Measurements from ENCODE around the gene RNF157. TPM values are rescaled to one million over a fixed set of nuclear protein-coding genes. Genes with fewer than 3 reads are reported as not detected.

Gene RNF157
- total RNA-seq, 1 experiment from 2014 or later, result 4.0 TPM

DNA sequence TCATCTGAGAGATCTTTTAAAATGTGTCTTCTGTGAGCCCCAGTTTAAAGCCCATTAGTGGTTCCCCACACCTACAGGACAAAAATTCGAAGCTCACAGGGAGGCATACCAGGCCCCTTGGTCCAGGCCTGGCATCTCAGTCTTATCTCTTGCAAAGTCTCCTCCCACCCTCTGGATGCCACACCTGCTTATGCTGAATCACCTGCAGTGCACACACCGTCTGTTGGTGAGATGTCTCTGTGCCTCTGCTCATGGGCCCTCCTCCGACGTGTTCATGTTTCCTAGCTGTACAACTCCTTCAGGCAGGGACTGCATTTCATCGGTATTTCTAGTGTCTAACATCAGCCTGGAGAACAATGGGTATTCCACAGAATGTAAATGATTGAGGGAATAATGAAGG, 41.6 kb downstream of the RNF157 start:
- ChIA-PET POLR2A (no interaction called here), CTCF (interaction anchor here (0.6 to 0.7 kb wide), 2 partner anchors 134 to 341 kb away, joined by 4 to 5 read pairs; no protein-coding TSS in a partner anchor)
- no peak for DNase-seq (ENCODE audit: low read depth, low spot score)
- no TSS peak for BruUV-seq (replicated peaks)
- Histone ChIP-seq H3K27ac (ENCODE audit: low read length) (no peak overlapping the region), H3K36me3 (ENCODE audit: control insufficient read depth, insufficient read depth, low read length) (no peaks in the 10 kb centered on the region), H3K27me3 (ENCODE audit: control insufficient read depth, insufficient read depth, low read length) (no peaks in the 10 kb centered on the region), H3K4me3 (ENCODE audit: low read depth in 2 of 2, low read length in 2 of 2) (no peak overlapping the region), H3K4me1 (ENCODE audit: control insufficient read depth, insufficient read depth, low read length) (no peaks in the 10 kb centered on the region), H3K9me3 (ENCODE audit: control insufficient read depth, insufficient read depth, low read depth, low read length) (no peaks in the 10 kb centered on the region)
- in situ Hi-C loops (cut with HindIII; ENCODE audit: low pct_unique_long_range_greater_than_20kb, low sequenced_read_pairs) (no loop called here), intact Hi-C loops (cut with micrococcal nuclease; ENCODE audit: unreplicated experiment) (no loop called here)
- no peak for ATAC-seq
- TF ChIP-seq, protein P1, sequence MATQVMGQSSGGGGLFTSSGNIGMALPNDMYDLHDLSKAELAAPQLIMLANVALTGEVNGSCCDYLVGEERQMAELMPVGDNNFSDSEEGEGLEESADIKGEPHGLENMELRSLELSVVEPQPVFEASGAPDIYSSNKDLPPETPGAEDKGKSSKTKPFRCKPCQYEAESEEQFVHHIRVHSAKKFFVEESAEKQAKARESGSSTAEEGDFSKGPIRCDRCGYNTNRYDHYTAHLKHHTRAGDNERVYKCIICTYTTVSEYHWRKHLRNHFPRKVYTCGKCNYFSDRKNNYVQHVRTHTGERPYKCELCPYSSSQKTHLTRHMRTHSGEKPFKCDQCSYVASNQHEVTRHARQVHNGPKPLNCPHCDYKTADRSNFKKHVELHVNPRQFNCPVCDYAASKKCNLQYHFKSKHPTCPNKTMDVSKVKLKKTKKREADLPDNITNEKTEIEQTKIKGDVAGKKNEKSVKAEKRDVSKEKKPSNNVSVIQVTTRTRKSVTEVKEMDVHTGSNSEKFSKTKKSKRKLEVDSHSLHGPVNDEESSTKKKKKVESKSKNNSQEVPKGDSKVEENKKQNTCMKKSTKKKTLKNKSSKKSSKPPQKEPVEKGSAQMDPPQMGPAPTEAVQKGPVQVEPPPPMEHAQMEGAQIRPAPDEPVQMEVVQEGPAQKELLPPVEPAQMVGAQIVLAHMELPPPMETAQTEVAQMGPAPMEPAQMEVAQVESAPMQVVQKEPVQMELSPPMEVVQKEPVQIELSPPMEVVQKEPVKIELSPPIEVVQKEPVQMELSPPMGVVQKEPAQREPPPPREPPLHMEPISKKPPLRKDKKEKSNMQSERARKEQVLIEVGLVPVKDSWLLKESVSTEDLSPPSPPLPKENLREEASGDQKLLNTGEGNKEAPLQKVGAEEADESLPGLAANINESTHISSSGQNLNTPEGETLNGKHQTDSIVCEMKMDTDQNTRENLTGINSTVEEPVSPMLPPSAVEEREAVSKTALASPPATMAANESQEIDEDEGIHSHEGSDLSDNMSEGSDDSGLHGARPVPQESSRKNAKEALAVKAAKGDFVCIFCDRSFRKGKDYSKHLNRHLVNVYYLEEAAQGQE (IDR thresholded peaks at IDR 0.05; ENCODE audit: insufficient read depth in 1 of 2, low read depth in 2 of 2, low read length in 1 of 2), result no peak
- TF ChIP-seq POLR2AphosphoS5 (IDR thresholded peaks at IDR 0.05; ENCODE audit: low read depth, low read length) (no peak), TCF7L2 (IDR thresholded peaks at IDR 0.05; ENCODE audit: low read depth, low read length) (no peak), SIN3A (IDR thresholded peaks at IDR 0.05; ENCODE audit: borderline replicate concordance, insufficient read depth, low read depth, low read length) (no peak)
- TF ChIP-seq, protein P2, sequence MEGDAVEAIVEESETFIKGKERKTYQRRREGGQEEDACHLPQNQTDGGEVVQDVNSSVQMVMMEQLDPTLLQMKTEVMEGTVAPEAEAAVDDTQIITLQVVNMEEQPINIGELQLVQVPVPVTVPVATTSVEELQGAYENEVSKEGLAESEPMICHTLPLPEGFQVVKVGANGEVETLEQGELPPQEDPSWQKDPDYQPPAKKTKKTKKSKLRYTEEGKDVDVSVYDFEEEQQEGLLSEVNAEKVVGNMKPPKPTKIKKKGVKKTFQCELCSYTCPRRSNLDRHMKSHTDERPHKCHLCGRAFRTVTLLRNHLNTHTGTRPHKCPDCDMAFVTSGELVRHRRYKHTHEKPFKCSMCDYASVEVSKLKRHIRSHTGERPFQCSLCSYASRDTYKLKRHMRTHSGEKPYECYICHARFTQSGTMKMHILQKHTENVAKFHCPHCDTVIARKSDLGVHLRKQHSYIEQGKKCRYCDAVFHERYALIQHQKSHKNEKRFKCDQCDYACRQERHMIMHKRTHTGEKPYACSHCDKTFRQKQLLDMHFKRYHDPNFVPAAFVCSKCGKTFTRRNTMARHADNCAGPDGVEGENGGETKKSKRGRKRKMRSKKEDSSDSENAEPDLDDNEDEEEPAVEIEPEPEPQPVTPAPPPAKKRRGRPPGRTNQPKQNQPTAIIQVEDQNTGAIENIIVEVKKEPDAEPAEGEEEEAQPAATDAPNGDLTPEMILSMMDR (IDR thresholded peaks at IDR 0.05), result no peak

DNA sequence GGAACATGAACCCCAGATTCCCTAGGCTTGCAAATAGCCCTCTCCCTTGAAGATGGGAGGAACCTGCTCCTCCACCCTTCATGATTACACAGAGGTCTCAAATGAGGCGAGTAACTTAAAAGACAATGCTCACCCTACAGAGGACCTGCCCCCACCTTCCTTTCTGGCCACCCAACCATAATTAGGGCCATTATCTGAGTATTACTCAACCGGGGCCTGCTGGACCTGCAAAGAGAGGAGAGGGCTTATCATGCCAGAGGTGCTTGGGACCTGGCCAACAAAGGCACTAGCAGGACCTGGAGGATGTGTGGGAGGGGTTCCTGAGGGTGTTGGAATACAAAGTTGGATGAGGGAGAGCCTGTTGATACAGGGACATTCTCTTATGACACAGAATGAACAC, 42.4 kb downstream of the RNF157 start:
- H3K4me1 ChIP-seq (ENCODE audit: control insufficient read depth, insufficient read depth, low read length), result no peaks in the 10 kb centered on the region
- TF ChIP-seq, protein P1 (IDR thresholded peaks at IDR 0.05; ENCODE audit: insufficient read depth in 1 of 2, low read depth in 2 of 2, low read length in 1 of 2), result no peak
- TF ChIP-seq, protein P2 (IDR thresholded peaks at IDR 0.05), result no peak
- TF ChIP-seq TCF7L2 (IDR thresholded peaks at IDR 0.05; ENCODE audit: low read depth, low read length) (no peak), POLR2AphosphoS5 (IDR thresholded peaks at IDR 0.05; ENCODE audit: low read depth, low read length) (no peak), SIN3A (IDR thresholded peaks at IDR 0.05; ENCODE audit: borderline replicate concordance, insufficient read depth, low read depth, low read length) (no peak)
- ChIA-PET CTCF (no interaction called here), POLR2A (no interaction called here)
- no peaks in the 10 kb centered on the region for H3K27me3 ChIP-seq (ENCODE audit: control insufficient read depth, insufficient read depth, low read length)
- BruUV-seq (replicated peaks), result no TSS peak
- in situ Hi-C loops (cut with HindIII; ENCODE audit: low pct_unique_long_range_greater_than_20kb, low sequenced_read_pairs) (no loop called here), intact Hi-C loops (cut with micrococcal nuclease; ENCODE audit: unreplicated experiment) (no loop called here)
- ATAC-seq (no peak), DNase-seq (ENCODE audit: low read depth, low spot score) (no peak)
- no peak overlapping the region for H3K27ac ChIP-seq (ENCODE audit: low read length)
- no peaks in the 10 kb centered on the region for H3K36me3 ChIP-seq (ENCODE audit: control insufficient read depth, insufficient read depth, low read length)
- H3K4me3 ChIP-seq (ENCODE audit: low read depth in 2 of 2, low read length in 2 of 2), result no peak overlapping the region
- H3K9me3 ChIP-seq (ENCODE audit: control insufficient read depth, insufficient read depth, low read depth, low read length), result no peaks in the 10 kb centered on the region

Data from Panc1 (cell line).